SK-N-SH treated with all-trans-retinoic acid at 6 μM for 48 hours (cell line): ENCODE data around the gene ADIPOR2.

Experiments
- ATAC-seq: fragments of 200-7000 bp; cut with Tn5 transposase; 3 replicates; pipeline ENCODE4 v1.9.1; 2020; ENCODE audit warnings: mild to moderate bottlenecking, moderate library complexity
- ARNTL ChIP-seq: fragments of 450-650 bp; formaldehyde crosslinking; IDR thresholded peaks from 2 replicates; pipeline ENCODE4 v1.5.0; 2020; ENCODE audit warnings: low read depth, mild to moderate bottlenecking, moderate library complexity, borderline replicate concordance
- BACH2 ChIP-seq: fragments of 250-450 bp; sonication (Bioruptor Pico); IDR thresholded peaks from 2 replicates; pipeline ENCODE4 v1.9.0; 2021; ENCODE audit warnings: mild to moderate bottlenecking, borderline replicate concordance
- CSDC2 ChIP-seq: fragments of 250-450 bp; sonication (Bioruptor Pico); IDR thresholded peaks from 2 replicates; pipeline ENCODE4 v1.5.0; 2020; ENCODE audit warnings: mild to moderate bottlenecking, moderate library complexity
- CSRNP3 ChIP-seq: fragments of 250-450 bp; sonication (Bioruptor Pico); IDR thresholded peaks from 2 replicates; pipeline ENCODE4 v1.5.1; 2021; ENCODE audit warnings: mild to moderate bottlenecking, moderate library complexity
- ESRRG ChIP-seq: fragments of 250-450 bp; sonication (Bioruptor Pico); IDR thresholded peaks from 2 replicates; pipeline ENCODE4 v1.6.1; 2021; ENCODE audit warnings: mild to moderate bottlenecking
- GLIS3 ChIP-seq: fragments of 250-450 bp; sonication (Bioruptor Pico); IDR thresholded peaks from 2 replicates; pipeline ENCODE4 v1.5.0; 2020; ENCODE audit warnings: mild to moderate bottlenecking, moderate library complexity
- ISL1 ChIP-seq: fragments of 250-450 bp; sonication (Bioruptor Pico); IDR thresholded peaks from 2 replicates; pipeline ENCODE4 v2.1.2; 2022; ENCODE audit warnings: mild to moderate bottlenecking, moderate library complexity
- OSR1 ChIP-seq: fragments of 250-450 bp; sonication (Bioruptor Pico); IDR thresholded peaks from 2 replicates; pipeline ENCODE4 v1.8.0; 2022; ENCODE audit warnings: moderate library complexity, mild to moderate bottlenecking, inconsistent platforms
- RARB ChIP-seq: fragments of 250-450 bp; sonication (Bioruptor Pico); IDR thresholded peaks from 2 replicates; pipeline ENCODE4 v1.8.0; 2021; ENCODE audit warnings: mild to moderate bottlenecking, moderate library complexity
- SNAI2 ChIP-seq: fragments of 250-450 bp; sonication (Bioruptor Pico); IDR thresholded peaks from 2 replicates; pipeline ENCODE4 v1.5.0; 2020; ENCODE audit warnings: mild to moderate bottlenecking, moderate library complexity
- TCF4 ChIP-seq: fragments of 250-450 bp; sonication (Bioruptor Pico); IDR thresholded peaks from 2 replicates; pipeline ENCODE4 v1.8.0; 2021; ENCODE audit warnings: mild to moderate bottlenecking, moderate library complexity, borderline replicate concordance
- TOX ChIP-seq: fragments of 250-450 bp; sonication (Bioruptor Pico); IDR thresholded peaks from 2 replicates; pipeline ENCODE4 v1.8.0; 2021; ENCODE audit warnings: mild to moderate bottlenecking, moderate library complexity, borderline replicate concordance
- ZFP3 ChIP-seq: fragments of 250-450 bp; sonication (Bioruptor Pico); IDR thresholded peaks from 2 replicates; pipeline ENCODE4 v1.5.0; 2020; ENCODE audit warnings: mild to moderate bottlenecking, moderate library complexity
- ZFP30 ChIP-seq: fragments of 450-650 bp; formaldehyde crosslinking; IDR thresholded peaks from 2 replicates; pipeline ENCODE4 v1.5.0; 2022; ENCODE audit warnings: mild to moderate bottlenecking, moderate library complexity
- ZNF565 ChIP-seq: fragments of 450-650 bp; formaldehyde crosslinking; conservative IDR thresholded peaks from 2 replicates; pipeline ENCODE4 v1.5.0; 2020; ENCODE audit warnings: low read depth, mild to moderate bottlenecking, moderate library complexity
- ZNF70 ChIP-seq: fragments of 450-650 bp; formaldehyde crosslinking; IDR thresholded peaks from 2 replicates; pipeline ENCODE4 v1.5.0; 2020; ENCODE audit warnings: mild to moderate bottlenecking, moderate library complexity
- ZNF8 ChIP-seq: fragments of 450-650 bp; formaldehyde crosslinking; IDR thresholded peaks from 2 replicates; pipeline ENCODE4 v1.5.0; 2020; ENCODE audit warnings: mild to moderate bottlenecking, moderate library complexity
- TF ChIP-seq, protein P1 (sequence below): fragments of 250-450 bp; sonication (Bioruptor Pico); IDR thresholded peaks from 2 replicates; pipeline ENCODE4 v1.8.0; 2020; ENCODE audit warnings: mild to moderate bottlenecking, moderate library complexity, borderline replicate concordance
- TF ChIP-seq, protein P2 (sequence below): fragments of 250-450 bp; sonication (Bioruptor Pico); IDR thresholded peaks from 2 replicates; pipeline ENCODE4 v1.5.1; 2020; ENCODE audit warnings: low read depth, mild to moderate bottlenecking, moderate library complexity
- TF ChIP-seq, protein P3 (sequence below): fragments of 250-450 bp; sonication (Bioruptor Pico); IDR thresholded peaks from 2 replicates; pipeline ENCODE4 v1.8.0; 2021; ENCODE audit warnings: low read depth, mild to moderate bottlenecking, moderate library complexity, borderline replicate concordance
- TF ChIP-seq, protein P4 (sequence below): fragments of 250-450 bp; sonication (Bioruptor Pico); IDR thresholded peaks from 2 replicates; pipeline ENCODE4 v1.5.0; 2020; ENCODE audit warnings: mild to moderate bottlenecking, moderate library complexity

Gene ADIPOR2

DNA sequence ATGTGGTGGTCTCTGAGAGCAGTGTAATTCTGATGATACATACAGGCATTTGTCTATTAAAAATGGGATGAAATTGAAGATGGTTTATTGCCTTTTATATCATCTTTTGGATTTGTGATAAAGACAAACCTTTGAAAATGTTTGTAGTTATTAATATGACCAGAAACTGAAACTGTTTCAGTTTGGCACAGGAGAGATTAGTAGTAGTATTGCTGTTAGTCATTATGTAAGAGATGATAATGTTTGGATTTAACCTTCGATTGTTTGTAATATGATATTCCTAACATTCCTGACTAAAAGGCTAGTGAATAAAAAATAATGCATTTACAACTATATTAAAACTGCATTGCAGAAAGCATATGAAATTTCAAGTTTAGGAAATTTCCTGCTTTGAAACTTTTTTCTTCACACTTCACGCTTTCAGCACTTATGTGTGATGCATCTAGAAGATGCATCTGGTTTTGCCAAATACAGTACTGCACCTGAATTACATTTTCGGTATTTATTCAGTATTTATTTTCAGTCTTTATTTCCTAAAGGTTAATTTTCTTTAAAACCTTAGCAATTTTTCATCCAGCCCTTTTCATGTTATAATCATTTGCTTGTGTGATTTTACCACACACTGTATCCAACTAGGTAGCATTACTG lies 25.5 kb downstream of the ADIPOR2 start:
- TF ChIP-seq, protein P1, sequence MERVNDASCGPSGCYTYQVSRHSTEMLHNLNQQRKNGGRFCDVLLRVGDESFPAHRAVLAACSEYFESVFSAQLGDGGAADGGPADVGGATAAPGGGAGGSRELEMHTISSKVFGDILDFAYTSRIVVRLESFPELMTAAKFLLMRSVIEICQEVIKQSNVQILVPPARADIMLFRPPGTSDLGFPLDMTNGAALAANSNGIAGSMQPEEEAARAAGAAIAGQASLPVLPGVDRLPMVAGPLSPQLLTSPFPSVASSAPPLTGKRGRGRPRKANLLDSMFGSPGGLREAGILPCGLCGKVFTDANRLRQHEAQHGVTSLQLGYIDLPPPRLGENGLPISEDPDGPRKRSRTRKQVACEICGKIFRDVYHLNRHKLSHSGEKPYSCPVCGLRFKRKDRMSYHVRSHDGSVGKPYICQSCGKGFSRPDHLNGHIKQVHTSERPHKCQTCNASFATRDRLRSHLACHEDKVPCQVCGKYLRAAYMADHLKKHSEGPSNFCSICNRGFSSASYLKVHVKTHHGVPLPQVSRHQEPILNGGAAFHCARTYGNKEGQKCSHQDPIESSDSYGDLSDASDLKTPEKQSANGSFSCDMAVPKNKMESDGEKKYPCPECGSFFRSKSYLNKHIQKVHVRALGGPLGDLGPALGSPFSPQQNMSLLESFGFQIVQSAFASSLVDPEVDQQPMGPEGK (CRISPR knock-in tag): no peak
- TF ChIP-seq, protein P2, sequence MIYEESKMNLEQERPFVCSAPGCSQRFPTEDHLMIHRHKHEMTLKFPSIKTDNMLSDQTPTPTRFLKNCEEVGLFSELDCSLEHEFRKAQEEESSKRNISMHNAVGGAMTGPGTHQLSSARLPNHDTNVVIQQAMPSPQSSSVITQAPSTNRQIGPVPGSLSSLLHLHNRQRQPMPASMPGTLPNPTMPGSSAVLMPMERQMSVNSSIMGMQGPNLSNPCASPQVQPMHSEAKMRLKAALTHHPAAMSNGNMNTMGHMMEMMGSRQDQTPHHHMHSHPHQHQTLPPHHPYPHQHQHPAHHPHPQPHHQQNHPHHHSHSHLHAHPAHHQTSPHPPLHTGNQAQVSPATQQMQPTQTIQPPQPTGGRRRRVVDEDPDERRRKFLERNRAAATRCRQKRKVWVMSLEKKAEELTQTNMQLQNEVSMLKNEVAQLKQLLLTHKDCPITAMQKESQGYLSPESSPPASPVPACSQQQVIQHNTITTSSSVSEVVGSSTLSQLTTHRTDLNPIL (CRISPR knock-in tag): no peak
- no peak for ATAC-seq

DNA sequence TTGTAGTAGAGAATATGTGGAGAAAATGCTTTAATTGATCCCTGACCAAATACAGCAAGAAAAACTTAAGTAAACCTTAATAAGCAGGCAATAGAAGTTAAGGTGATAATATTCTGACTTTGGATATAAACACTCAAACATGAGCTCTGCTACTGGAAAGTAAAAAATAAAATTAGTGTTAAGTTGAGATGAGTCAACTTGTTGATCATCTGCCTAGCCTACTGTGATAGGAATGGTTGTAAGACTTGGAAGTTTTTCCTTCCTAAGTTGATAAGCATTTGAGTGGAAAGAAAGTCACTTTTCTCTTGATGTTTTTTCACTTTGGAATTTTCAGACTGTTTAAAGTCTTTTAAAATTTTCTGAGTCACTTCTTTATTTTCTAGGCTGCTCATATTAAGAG lies 26.0 kb downstream of the ADIPOR2 start:
- no peak for ATAC-seq
- TF ChIP-seq, protein P3, sequence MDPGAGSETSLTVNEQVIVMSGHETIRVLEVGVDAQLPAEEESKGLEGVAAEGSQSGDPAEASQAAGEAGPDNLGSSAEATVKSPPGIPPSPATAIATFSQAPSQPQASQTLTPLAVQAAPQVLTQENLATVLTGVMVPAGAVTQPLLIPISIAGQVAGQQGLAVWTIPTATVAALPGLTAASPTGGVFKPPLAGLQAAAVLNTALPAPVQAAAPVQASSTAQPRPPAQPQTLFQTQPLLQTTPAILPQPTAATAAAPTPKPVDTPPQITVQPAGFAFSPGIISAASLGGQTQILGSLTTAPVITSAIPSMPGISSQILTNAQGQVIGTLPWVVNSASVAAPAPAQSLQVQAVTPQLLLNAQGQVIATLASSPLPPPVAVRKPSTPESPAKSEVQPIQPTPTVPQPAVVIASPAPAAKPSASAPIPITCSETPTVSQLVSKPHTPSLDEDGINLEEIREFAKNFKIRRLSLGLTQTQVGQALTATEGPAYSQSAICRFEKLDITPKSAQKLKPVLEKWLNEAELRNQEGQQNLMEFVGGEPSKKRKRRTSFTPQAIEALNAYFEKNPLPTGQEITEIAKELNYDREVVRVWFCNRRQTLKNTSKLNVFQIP: no peak
- TF ChIP-seq OSR1 (CRISPR knock-in tag): no peak
- no peak for TF ChIP-seq TCF4 (CRISPR knock-in tag)
- no peak for TF ChIP-seq ZNF8 (CRISPR knock-in tag)
- no peak for TF ChIP-seq ARNTL (CRISPR knock-in tag)
- TF ChIP-seq TOX (CRISPR knock-in tag): no peak
- TF ChIP-seq ZNF70 (CRISPR knock-in tag): no peak
- TF ChIP-seq, protein P2 (CRISPR knock-in tag): no peak
- no peak for TF ChIP-seq BACH2
- no peak for TF ChIP-seq SNAI2

GRCh38 chr12:1719139-1719538 lies 28.3 kb downstream of the ADIPOR2 start:
- TF ChIP-seq, protein P1 (CRISPR knock-in tag): no peak
- TF ChIP-seq ZNF70 (CRISPR knock-in tag) (no peak), ISL1 (no peak), RARB (no peak), BACH2 (no peak), ZNF565 (CRISPR knock-in tag) (no peak), ZFP30 (no peak), TOX (CRISPR knock-in tag) (no peak), ZFP3 (CRISPR knock-in tag) (no peak), ZNF8 (CRISPR knock-in tag) (no peak), CSRNP3 (CRISPR knock-in tag) (no peak), SNAI2 (no peak), TCF4 (CRISPR knock-in tag) (no peak), GLIS3 (no peak), ARNTL (CRISPR knock-in tag) (no peak), CSDC2 (no peak), ESRRG (CRISPR knock-in tag) (no peak)
- TF ChIP-seq, protein P3: no peak
- TF ChIP-seq, protein P4, sequence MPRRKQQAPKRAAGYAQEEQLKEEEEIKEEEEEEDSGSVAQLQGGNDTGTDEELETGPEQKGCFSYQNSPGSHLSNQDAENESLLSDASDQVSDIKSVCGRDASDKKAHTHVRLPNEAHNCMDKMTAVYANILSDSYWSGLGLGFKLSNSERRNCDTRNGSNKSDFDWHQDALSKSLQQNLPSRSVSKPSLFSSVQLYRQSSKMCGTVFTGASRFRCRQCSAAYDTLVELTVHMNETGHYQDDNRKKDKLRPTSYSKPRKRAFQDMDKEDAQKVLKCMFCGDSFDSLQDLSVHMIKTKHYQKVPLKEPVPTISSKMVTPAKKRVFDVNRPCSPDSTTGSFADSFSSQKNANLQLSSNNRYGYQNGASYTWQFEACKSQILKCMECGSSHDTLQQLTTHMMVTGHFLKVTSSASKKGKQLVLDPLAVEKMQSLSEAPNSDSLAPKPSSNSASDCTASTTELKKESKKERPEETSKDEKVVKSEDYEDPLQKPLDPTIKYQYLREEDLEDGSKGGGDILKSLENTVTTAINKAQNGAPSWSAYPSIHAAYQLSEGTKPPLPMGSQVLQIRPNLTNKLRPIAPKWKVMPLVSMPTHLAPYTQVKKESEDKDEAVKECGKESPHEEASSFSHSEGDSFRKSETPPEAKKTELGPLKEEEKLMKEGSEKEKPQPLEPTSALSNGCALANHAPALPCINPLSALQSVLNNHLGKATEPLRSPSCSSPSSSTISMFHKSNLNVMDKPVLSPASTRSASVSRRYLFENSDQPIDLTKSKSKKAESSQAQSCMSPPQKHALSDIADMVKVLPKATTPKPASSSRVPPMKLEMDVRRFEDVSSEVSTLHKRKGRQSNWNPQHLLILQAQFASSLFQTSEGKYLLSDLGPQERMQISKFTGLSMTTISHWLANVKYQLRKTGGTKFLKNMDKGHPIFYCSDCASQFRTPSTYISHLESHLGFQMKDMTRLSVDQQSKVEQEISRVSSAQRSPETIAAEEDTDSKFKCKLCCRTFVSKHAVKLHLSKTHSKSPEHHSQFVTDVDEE (CRISPR knock-in tag): no peak
- no peak for ATAC-seq
